Panc1 (cell line): ENCODE measurements around the gene NR1H3. TPM values are rescaled to one million over a fixed set of nuclear protein-coding genes. Genes with fewer than 3 reads are reported as not detected.

Experiments used
- ATAC-seq: fragments of 200-7000 bp; cut with Tn5 transposase; 2 replicates; pipeline ENCODE4 v1.9.1; 2020; ENCODE audit warnings: mild to moderate bottlenecking, moderate library complexity
- BruUV-seq: library from RNA; stranded (reverse); fragments of 400-500 nt; replicated peaks from 2 replicates; lab custom pipeline; 2021; lab: Mats Ljungman, UMichigan
- CTCF ChIA-PET: fragments of 300-600 bp; sonication (Branson Sonifier 250); formaldehyde crosslinking; loops from one replicate; lab custom pipeline; 2022; ENCODE audit warnings: antibody characterized with exemption; lab: Charles Lee
- POLR2A ChIA-PET: fragments of 300-600 bp; sonication (Branson Sonifier 250); formaldehyde crosslinking; loops from one replicate; lab custom pipeline; 2022; ENCODE audit warnings: antibody characterized with exemption; lab: Charles Lee
- DNase-seq: peaks from one replicate; pipeline ENCODE4 v3.0.0-alpha.2; 2010; ENCODE audit warnings: low read depth, low spot score
- H3K27ac ChIP-seq: 2 replicates; pipeline ENCODE4 v1.5.1; 2011; ENCODE audit warnings: mild to moderate bottlenecking, low read length, inconsistent platforms
- H3K27me3 ChIP-seq: fragments of 200-500 bp; sonication (Bioruptor generic); 2 replicates; pipeline ENCODE4 v1.6.0; 2014; ENCODE audit warnings: low read length, inconsistent platforms; ENCODE audit not compliant: control insufficient read depth, insufficient read depth
- H3K36me3 ChIP-seq: fragments of 200-500 bp; sonication (Bioruptor generic); 2 replicates; pipeline ENCODE4 v1.5.1; 2014; ENCODE audit warnings: inconsistent platforms, mild to moderate bottlenecking, low read length, moderate library complexity; ENCODE audit not compliant: control insufficient read depth, insufficient read depth
- H3K4me1 ChIP-seq: 2 replicates; pipeline ENCODE4 v1.5.1; 2011; ENCODE audit warnings: inconsistent platforms, mild to moderate bottlenecking, low read length, moderate library complexity; ENCODE audit not compliant: control insufficient read depth, insufficient read depth
- H3K4me3 ChIP-seq, 2 experiments: 2 replicates each; pipeline ENCODE4 v1.5.1; 2011 to 2012; ENCODE audit warnings: low read depth in 2 of 2, low read length in 2 of 2, mild to moderate bottlenecking in 2 of 2, inconsistent platforms in 1 of 2, moderate library complexity in 1 of 2
- H3K9me3 ChIP-seq: fragments of 200-500 bp; sonication (Bioruptor generic); 2 replicates; pipeline ENCODE4 v1.5.1; 2014; ENCODE audit warnings: low read depth, mild to moderate bottlenecking, inconsistent platforms, low read length, moderate library complexity; ENCODE audit not compliant: control insufficient read depth, insufficient read depth
- CTCF ChIP-seq: fragments of 450-650 bp; IDR thresholded peaks from 2 replicates; pipeline ENCODE4 v1.5.1; 2017; ENCODE audit warnings: mild to moderate bottlenecking
- POLR2AphosphoS5 ChIP-seq: IDR thresholded peaks from 2 replicates; pipeline ENCODE4 v1.6.1; 2012; ENCODE audit warnings: mild to moderate bottlenecking, low read depth, low read length, moderate library complexity
- SIN3A ChIP-seq: IDR thresholded peaks from 2 replicates; pipeline ENCODE4 v1.6.1; 2012; ENCODE audit warnings: low read depth, mild to moderate bottlenecking, low read length, moderate library complexity, borderline replicate concordance; ENCODE audit not compliant: insufficient read depth
- TCF7L2 ChIP-seq: IDR thresholded peaks from 2 replicates; pipeline ENCODE4 v1.6.1; 2011; ENCODE audit warnings: mild to moderate bottlenecking, low read depth, low read length, inconsistent platforms
- in situ Hi-C: cut with HindIII; loops from 2 replicates; pipeline ENCODE4 v1.10.0; 2016; ENCODE audit warnings: low sequenced_read_pairs, low pct_unique_long_range_greater_than_20kb
- intact Hi-C: fragments of 100-400 bp; cut with micrococcal nuclease; formaldehyde crosslinking; loops from one replicate; pipeline ENCODE4 v1.10.0; 2022; ENCODE audit not compliant: unreplicated experiment
- total RNA-seq: library from RNA; stranded (reverse); gene quantifications from one replicate; pipeline ENCODE4 v1.2.1, GENCODE V29; 2021; ENCODE audit not compliant: unreplicated experiment
- TF ChIP-seq, protein P1 (sequence below), 2 experiments: IDR thresholded peaks; 2 replicates each; pipeline ENCODE4 v1.6.1; 2011 to 2012; ENCODE audit warnings: low read depth in 2 of 2, control low read depth in 1 of 2, low read length in 1 of 2, mild to moderate bottlenecking in 1 of 2, moderate library complexity in 1 of 2; ENCODE audit not compliant: insufficient read depth in 1 of 2

The NR1H3 gene
- total RNA-seq, 1 experiment from 2014 or later, result 17.2 TPM

DNA sequence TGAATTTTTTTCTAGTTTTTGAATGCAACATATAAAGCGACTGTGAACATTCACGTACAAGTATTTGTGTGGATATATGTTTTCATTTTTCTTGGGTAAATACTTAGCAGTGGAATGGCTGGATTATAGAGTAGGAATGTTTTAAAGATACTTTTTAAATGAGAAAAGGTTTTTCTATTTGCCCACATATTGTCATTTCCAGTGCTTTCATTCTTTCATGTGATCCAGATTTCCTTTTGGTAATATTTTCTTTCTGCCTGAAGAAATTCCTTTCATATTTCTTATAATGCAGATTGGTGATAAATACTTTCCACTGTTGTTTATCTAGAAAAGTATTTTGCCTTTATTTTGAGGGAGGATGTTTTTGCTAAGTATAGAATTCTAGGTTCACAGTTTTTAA lies 35.1 kb upstream of the NR1H3 start:
- H3K27ac ChIP-seq, result no peak overlapping the region
- peaks cover 11% of the 10 kb centered on the region for H3K4me1 ChIP-seq
- H3K36me3 ChIP-seq, result 0 out of 2 replicates have a peak, but pooled peaks cover 4% of the 10 kb centered on the region
- H3K27me3 ChIP-seq, result no peaks in the 10 kb centered on the region
- TF ChIP-seq SIN3A (no peak), TCF7L2 (no peak), POLR2AphosphoS5 (no peak), CTCF (no peak)
- TF ChIP-seq, protein P1, sequence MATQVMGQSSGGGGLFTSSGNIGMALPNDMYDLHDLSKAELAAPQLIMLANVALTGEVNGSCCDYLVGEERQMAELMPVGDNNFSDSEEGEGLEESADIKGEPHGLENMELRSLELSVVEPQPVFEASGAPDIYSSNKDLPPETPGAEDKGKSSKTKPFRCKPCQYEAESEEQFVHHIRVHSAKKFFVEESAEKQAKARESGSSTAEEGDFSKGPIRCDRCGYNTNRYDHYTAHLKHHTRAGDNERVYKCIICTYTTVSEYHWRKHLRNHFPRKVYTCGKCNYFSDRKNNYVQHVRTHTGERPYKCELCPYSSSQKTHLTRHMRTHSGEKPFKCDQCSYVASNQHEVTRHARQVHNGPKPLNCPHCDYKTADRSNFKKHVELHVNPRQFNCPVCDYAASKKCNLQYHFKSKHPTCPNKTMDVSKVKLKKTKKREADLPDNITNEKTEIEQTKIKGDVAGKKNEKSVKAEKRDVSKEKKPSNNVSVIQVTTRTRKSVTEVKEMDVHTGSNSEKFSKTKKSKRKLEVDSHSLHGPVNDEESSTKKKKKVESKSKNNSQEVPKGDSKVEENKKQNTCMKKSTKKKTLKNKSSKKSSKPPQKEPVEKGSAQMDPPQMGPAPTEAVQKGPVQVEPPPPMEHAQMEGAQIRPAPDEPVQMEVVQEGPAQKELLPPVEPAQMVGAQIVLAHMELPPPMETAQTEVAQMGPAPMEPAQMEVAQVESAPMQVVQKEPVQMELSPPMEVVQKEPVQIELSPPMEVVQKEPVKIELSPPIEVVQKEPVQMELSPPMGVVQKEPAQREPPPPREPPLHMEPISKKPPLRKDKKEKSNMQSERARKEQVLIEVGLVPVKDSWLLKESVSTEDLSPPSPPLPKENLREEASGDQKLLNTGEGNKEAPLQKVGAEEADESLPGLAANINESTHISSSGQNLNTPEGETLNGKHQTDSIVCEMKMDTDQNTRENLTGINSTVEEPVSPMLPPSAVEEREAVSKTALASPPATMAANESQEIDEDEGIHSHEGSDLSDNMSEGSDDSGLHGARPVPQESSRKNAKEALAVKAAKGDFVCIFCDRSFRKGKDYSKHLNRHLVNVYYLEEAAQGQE (IDR thresholded peaks at IDR 0.05; ENCODE audit: insufficient read depth in 1 of 2, low read depth in 2 of 2, low read length in 1 of 2), result no peak
- ChIA-PET CTCF (no interaction called here), POLR2A (no interaction called here)
- H3K9me3 ChIP-seq, result no peaks in the 10 kb centered on the region
- ATAC-seq (no peak), DNase-seq (no peak)
- no peak overlapping the region for H3K4me3 ChIP-seq
- in situ Hi-C loops, result no loop called here
- intact Hi-C loops, result no loop called here
- no TSS peak for BruUV-seq

DNA sequence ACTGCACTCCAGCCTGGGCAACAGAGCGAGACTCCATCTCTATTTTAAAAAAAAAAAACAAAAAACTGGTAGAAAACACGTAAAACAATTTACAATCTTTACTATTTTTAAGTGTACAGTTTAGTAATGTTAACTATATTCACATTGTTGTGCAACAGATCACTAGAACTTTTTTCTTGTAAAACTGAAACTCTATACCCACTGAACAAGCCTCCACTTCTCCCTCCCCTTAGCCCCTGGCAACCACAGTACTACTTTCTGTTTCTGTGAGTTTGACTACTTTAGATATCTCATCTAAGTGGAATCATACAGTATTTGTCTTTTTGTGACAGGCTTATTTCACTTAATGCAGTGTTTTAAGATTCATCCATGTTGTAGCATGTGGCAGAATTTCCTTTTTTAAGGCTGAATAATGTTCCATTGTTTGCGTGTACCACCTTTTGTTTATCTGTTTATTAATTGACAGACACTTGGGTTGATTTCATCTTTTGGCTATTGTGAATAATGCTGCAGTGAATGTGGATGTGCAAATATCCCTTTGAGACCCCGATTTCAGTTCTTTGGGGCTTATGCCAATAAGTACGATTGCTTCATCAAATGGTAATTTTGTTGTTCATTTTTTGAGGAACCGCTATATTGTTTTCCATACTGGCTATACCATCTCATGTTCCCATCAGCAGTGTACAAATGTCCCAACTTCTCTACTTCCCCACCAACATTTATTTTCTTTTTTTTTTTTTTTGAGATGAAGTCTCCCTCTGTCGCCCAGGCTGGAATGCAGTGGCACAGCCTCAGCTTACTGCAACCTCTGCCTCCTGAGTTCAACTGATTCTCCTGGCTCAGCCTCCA lies 32.0 kb upstream of the NR1H3 start:
- ChIA-PET POLR2A (no interaction called here), CTCF (interaction anchor here (0.7 kb wide), 1 partner anchor 902 kb away, joined by 7 read pairs; no protein-coding TSS in a partner anchor)
- in situ Hi-C loops (no loop called here), intact Hi-C loops (no loop called here)
- Histone ChIP-seq H3K9me3 (no peaks in the 10 kb centered on the region), H3K27me3 (no peaks in the 10 kb centered on the region), H3K4me3 (no peak overlapping the region), H3K4me1 (no peaks in the 10 kb centered on the region), H3K27ac (no peak overlapping the region), H3K36me3 (0 out of 2 replicates have a peak, but pooled peaks cover 3% of the 10 kb centered on the region)
- ATAC-seq, result no peak
- no peak for TF ChIP-seq POLR2AphosphoS5
- TF ChIP-seq, protein P1 (IDR thresholded peaks at IDR 0.05; ENCODE audit: insufficient read depth in 1 of 2, low read depth in 2 of 2, low read length in 1 of 2), result no peak
- no peak for TF ChIP-seq TCF7L2
- no peak for DNase-seq
- BruUV-seq, result TSS peak; percentile 40
